Chondrocyte (in vitro differentiated cells): ENCODE results near the gene CEP70. TPM values are rescaled to one million over a fixed set of nuclear protein-coding genes. Genes with fewer than 3 reads are reported as not detected.
"Not testable (repeated sequence)": the region's sequence is repeated elsewhere in the genome, so short reads cannot be mapped to it uniquely, and the experiment has no call there.

ENCODE experiments used
- DNase-seq: peaks from one replicate; pipeline ENCODE4 v3.0.0; 2021; ENCODE audit warnings: mixed read lengths, low spot score
- H3K27ac Mint-ChIP-seq: one replicate; pipeline ENCODE4 v1.8.0; 2021; ENCODE audit warnings: mild to moderate bottlenecking, moderate library complexity, mixed read lengths; ENCODE audit not compliant: unreplicated experiment
- H3K27me3 Mint-ChIP-seq: 2 replicates; pipeline ENCODE4 v1.8.0; 2021; ENCODE audit warnings: low read depth, mixed read lengths
- H3K36me3 Mint-ChIP-seq: 2 replicates; pipeline ENCODE4 v1.8.0; 2021; ENCODE audit warnings: low read depth, mixed read lengths
- H3K4me1 Mint-ChIP-seq: 2 replicates; pipeline ENCODE4 v1.8.0; 2021; ENCODE audit warnings: low read depth, mild to moderate bottlenecking, mixed read lengths
- H3K4me3 Mint-ChIP-seq: one replicate; pipeline ENCODE4 v1.8.0; 2021; ENCODE audit warnings: mild to moderate bottlenecking, moderate library complexity, mixed read lengths; ENCODE audit not compliant: unreplicated experiment
- H3K9me3 Mint-ChIP-seq: 2 replicates; pipeline ENCODE4 v1.8.0; 2021; ENCODE audit warnings: low read depth, mixed read lengths
- total RNA-seq: library from RNA; stranded (reverse); gene quantifications from 3 replicates; pipeline ENCODE4 v1.2.1, GENCODE V29; 2021
- TF ChIP-seq, protein P1 (sequence below): fragments of 200-600 bp; sonication (generic); IDR thresholded peaks from 2 replicates; pipeline ENCODE4 v1.5.0; 2021; ENCODE audit warnings: antibody characterized with exemption, mild to moderate bottlenecking, moderate library complexity

The CEP70 gene
- total RNA-seq, 1 donor from 2014 or later = 12.9 TPM

DNA sequence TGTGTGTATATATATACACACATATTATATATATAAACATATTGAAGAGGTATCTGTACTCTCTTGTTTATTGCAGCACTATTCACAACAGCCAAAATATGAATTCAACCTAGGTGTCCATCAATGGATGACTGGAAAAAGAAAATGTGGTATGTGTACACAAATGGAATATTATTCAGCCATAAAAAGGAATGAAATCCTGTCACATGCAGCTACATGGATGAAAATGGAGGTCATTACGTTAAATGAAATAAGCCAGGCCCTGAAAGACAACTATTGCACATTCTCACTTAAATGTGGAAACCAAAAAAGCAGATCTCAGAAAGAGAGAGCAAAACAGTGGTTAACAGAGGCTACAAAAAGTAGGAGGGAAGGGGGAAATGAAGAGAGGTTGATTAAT, 49.5 kb downstream of the CEP70 start:
- TF ChIP-seq, protein P1, sequence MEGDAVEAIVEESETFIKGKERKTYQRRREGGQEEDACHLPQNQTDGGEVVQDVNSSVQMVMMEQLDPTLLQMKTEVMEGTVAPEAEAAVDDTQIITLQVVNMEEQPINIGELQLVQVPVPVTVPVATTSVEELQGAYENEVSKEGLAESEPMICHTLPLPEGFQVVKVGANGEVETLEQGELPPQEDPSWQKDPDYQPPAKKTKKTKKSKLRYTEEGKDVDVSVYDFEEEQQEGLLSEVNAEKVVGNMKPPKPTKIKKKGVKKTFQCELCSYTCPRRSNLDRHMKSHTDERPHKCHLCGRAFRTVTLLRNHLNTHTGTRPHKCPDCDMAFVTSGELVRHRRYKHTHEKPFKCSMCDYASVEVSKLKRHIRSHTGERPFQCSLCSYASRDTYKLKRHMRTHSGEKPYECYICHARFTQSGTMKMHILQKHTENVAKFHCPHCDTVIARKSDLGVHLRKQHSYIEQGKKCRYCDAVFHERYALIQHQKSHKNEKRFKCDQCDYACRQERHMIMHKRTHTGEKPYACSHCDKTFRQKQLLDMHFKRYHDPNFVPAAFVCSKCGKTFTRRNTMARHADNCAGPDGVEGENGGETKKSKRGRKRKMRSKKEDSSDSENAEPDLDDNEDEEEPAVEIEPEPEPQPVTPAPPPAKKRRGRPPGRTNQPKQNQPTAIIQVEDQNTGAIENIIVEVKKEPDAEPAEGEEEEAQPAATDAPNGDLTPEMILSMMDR = no peak
- no peak overlapping the region for H3K4me3 Mint-ChIP-seq
- no peak overlapping the region for H3K27ac Mint-ChIP-seq
- H3K9me3 Mint-ChIP-seq = peaks cover 65% of the 10 kb centered on the region
- H3K27me3 Mint-ChIP-seq = no peaks in the 10 kb centered on the region
- H3K36me3 Mint-ChIP-seq = peaks cover 62% of the 10 kb centered on the region
- no peaks in the 10 kb centered on the region for H3K4me1 Mint-ChIP-seq
- no peak for DNase-seq

DNA sequence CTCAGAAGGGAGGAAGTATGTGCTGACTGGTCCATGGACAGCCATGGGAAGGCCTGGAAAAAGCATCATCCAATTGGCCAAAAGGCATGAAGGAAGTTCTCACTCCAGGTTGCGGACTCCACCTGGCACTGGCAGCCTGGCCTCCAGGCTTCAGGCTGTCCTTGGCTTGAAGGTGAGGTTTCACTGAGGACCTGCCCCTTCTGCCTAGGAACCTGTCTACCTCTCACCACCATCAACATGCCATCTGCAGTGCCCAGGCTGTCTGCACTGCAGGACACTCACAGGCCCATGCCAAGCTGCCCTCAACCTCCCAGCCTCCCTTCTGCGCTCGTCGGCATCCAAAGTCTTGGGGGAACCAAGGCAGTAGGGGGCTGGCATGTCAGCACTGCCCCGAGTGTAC, 51.1 kb downstream of the CEP70 start:
- no peaks in the 10 kb centered on the region for H3K4me1 Mint-ChIP-seq
- H3K27me3 Mint-ChIP-seq = no peaks in the 10 kb centered on the region
- TF ChIP-seq, protein P1 = no peak
- H3K4me3 Mint-ChIP-seq = no peak overlapping the region
- peaks cover 55% of the 10 kb centered on the region for H3K36me3 Mint-ChIP-seq
- DNase-seq = no peak
- peaks cover 65% of the 10 kb centered on the region for H3K9me3 Mint-ChIP-seq
- no peak overlapping the region for H3K27ac Mint-ChIP-seq

DNA sequence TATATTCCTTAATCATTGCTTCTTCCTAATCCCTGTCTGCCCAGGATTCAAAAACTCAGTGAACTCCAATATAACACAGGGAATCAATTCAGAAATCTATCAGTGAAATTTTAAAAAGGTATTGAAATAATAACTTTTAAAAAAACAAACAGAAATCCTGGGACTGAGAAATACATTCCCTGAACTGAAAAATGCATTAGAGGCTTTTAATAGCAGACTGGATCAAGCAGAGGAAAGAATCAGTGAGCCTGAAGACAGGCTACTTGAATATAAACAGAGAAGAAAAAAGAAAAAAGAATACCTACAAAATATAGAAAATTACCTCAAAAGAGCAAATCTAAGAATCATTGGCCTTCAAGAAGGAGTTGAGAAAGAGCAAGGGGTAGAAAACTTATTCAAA, 54.7 kb downstream of the CEP70 start:
- H3K27ac Mint-ChIP-seq = no peak overlapping the region
- peaks cover 32% of the 10 kb centered on the region for H3K36me3 Mint-ChIP-seq
- H3K9me3 Mint-ChIP-seq = peaks cover 37% of the 10 kb centered on the region
- TF ChIP-seq, protein P1 = no peak
- H3K27me3 Mint-ChIP-seq = no peaks in the 10 kb centered on the region
- no peaks in the 10 kb centered on the region for H3K4me1 Mint-ChIP-seq
- DNase-seq = no peak
- no peak overlapping the region for H3K4me3 Mint-ChIP-seq

DNA sequence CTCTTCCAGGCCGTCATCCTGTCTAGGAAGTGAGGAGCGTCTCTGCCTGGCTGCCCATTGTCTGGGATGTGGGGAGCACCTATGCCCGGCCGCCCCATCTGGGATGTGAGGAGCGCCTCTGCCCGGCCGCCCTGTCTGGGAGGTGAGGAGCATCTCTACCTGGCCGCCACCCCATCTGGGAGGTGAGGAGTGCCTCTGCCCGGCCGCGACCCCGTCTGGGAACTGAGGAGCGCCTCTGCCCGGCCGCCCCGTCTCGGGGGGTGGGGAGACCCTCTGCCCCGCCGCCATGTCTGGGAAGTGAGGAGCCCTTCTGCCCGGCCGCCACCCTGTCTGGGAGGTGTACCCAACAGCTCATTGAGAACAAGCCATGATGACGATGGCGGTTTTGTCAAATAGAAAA, 72.6 kb downstream of the CEP70 start:
- not testable (repeated sequence) for H3K4me3 Mint-ChIP-seq, H3K9me3 Mint-ChIP-seq, H3K27me3 Mint-ChIP-seq, H3K27ac Mint-ChIP-seq, H3K4me1 Mint-ChIP-seq, DNase-seq
- peaks cover 29% of the 10 kb centered on the region for H3K36me3 Mint-ChIP-seq

DNA sequence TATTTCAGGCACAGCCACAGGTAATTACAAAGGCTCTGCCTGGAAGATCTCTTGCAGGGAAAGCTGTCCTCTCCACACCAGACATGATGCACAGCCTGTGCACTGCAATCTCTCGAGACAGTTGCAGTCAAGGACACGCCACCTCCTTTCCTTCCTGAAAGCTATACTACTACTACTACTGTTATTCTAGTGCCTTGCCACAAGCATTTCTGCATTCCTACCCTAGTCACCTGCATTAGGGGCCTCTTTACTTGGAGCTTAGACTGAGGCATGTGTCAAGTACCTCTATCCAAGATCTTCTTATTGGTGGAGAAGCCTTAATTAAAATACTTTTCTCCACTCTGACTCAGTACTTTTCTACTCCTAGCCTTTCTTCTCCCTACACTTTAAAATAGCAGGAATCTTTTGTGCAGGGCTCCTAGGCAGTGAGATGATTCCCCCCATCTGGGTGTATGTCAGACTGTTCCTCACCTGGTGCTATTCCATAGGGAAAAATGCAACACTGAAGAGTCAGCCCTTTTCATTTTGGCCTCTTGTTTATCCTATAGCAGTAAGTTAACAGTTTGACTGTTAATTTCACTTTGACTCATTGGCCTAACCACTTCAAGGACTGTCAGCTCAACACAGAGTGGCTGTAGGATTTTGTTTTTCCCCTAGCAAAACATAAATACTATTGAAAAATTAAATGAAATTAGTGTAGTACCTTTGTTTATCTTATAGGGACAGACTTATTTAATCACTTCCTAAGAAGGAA, 80.8 kb downstream of the CEP70 start:
- H3K4me3 Mint-ChIP-seq = no peak overlapping the region
- H3K27me3 Mint-ChIP-seq = no peaks in the 10 kb centered on the region
- H3K9me3 Mint-ChIP-seq = no peaks in the 10 kb centered on the region
- no peak overlapping the region for H3K27ac Mint-ChIP-seq
- TF ChIP-seq, protein P1 = no peak
- DNase-seq = no peak
- H3K36me3 Mint-ChIP-seq = peaks cover 8% of the 10 kb centered on the region
- no peaks in the 10 kb centered on the region for H3K4me1 Mint-ChIP-seq

DNA sequence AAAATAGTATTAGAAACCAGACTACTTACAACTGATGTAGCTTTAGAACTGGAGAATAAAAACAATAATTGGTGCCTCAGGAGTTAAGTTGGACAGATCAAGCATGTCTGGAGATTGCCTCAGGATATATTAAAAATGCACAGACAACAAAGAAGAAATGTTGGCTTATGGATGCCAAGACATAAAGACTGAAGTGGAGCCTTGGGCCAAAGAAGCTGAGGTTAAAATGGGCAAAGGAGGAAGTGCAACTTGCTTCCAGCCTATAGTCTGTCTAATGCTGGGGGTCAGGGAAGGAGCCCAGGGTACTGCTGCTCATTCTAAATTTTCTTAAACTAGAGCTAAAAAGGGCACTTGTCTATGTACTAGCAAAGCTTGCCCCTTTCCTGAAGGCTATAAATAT, 82.1 kb downstream of the CEP70 start:
- Mint-ChIP-seq H3K36me3 (peaks cover 6% of the 10 kb centered on the region), H3K4me1 (no peaks in the 10 kb centered on the region), H3K27me3 (no peaks in the 10 kb centered on the region), H3K9me3 (no peaks in the 10 kb centered on the region), H3K27ac (no peak overlapping the region), H3K4me3 (no peak overlapping the region)
- no peak for DNase-seq
- TF ChIP-seq, protein P1 = no peak
